ENCODE data around the gene ANKMY1. TPM values are rescaled to one million over a fixed set of nuclear protein-coding genes. Genes with fewer than 3 reads are reported as not detected.

ANKMY1 gene
- total and polyA plus RNA-seq, 4 donors, result 9.3 to 34.8 (median 14.8) TPM

- DNase-seq (no peak), ATAC-seq (ENCODE audit: insufficient read depth, low FRiP score) (no peak)
- Histone ChIP-seq H3K36me3 (ENCODE audit: control insufficient read depth in 4 of 4, insufficient read depth in 4 of 4, low read length in 4 of 4) (no peaks in the 10 kb centered on the region), H3K9ac (ENCODE audit: insufficient read depth in 1 of 2, low read length in 2 of 2) (no peak overlapping the region), H3K4me3 (no peak overlapping the region), H3K4me1 (ENCODE audit: control insufficient read depth in 5 of 5, insufficient read depth in 5 of 5, low read length in 5 of 5) (peaks cover 0 to 2% (median 0%) of the 10 kb centered on the region in 5 donors), H3K27me3 (ENCODE audit: control insufficient read depth in 3 of 3, insufficient read depth in 3 of 3, low read length in 2 of 3) (no peaks in the 10 kb centered on the region), H3K9me3 (ENCODE audit: control insufficient read depth in 4 of 4, insufficient read depth in 3 of 4, low read length in 3 of 4) (peaks cover 0 to 6% (median 0%) of the 10 kb centered on the region in 4 donors), H3K27ac (ENCODE audit: low read depth in 1 of 2, low read length in 1 of 2) (no peak overlapping the region)
- TF ChIP-seq CTCF (IDR thresholded peaks at IDR 0.05; ENCODE audit: control extremely low read depth, extremely low read depth), result no peak
- WGBS, 2 donors, result 92 to 93% methylated on average over 25 of the region's 25 CpGs
Measured at GRCh38 chr2:240480834-240481623, 76.8 kb downstream of the ANKMY1 start.

GRCh38 chr2:240479111-240479501 lies 78.7 kb downstream of the ANKMY1 start:
- 86 to 92% methylated on average over 12 of the region's 12 CpGs for WGBS, 2 donors
- Histone ChIP-seq H3K27me3 (ENCODE audit: control insufficient read depth in 3 of 3, insufficient read depth in 3 of 3, low read length in 2 of 3) (no peaks in the 10 kb centered on the region), H3K4me1 (ENCODE audit: control insufficient read depth in 5 of 5, insufficient read depth in 5 of 5, low read length in 5 of 5) (peaks cover 0 to 2% (median 0%) of the 10 kb centered on the region in 5 donors), H3K9ac (ENCODE audit: insufficient read depth in 1 of 2, low read length in 2 of 2) (no peak overlapping the region), H3K27ac (ENCODE audit: low read depth in 1 of 2, low read length in 1 of 2) (no peak overlapping the region), H3K36me3 (ENCODE audit: control insufficient read depth in 4 of 4, insufficient read depth in 4 of 4, low read length in 4 of 4) (no peaks in the 10 kb centered on the region), H3K9me3 (ENCODE audit: control insufficient read depth in 4 of 4, insufficient read depth in 3 of 4, low read length in 3 of 4) (peaks cover 0 to 6% (median 0%) of the 10 kb centered on the region in 4 donors), H3K4me3 (no peak overlapping the region)
- ATAC-seq (ENCODE audit: insufficient read depth, low FRiP score), result no peak
- no peak for TF ChIP-seq CTCF (IDR thresholded peaks at IDR 0.05; ENCODE audit: control extremely low read depth, extremely low read depth)
- no peak for DNase-seq

GRCh38 chr2:240478346-240479110 lies 79.3 kb downstream of the ANKMY1 start:
- Histone ChIP-seq H3K9me3 (ENCODE audit: control insufficient read depth in 4 of 4, insufficient read depth in 3 of 4, low read length in 3 of 4) (peaks cover 0 to 6% (median 0%) of the 10 kb centered on the region in 4 donors), H3K9ac (ENCODE audit: insufficient read depth in 1 of 2, low read length in 2 of 2) (no peak overlapping the region), H3K27ac (ENCODE audit: low read depth in 1 of 2, low read length in 1 of 2) (no peak overlapping the region), H3K4me1 (ENCODE audit: control insufficient read depth in 5 of 5, insufficient read depth in 5 of 5, low read length in 5 of 5) (peaks cover 0 to 2% (median 0%) of the 10 kb centered on the region in 5 donors), H3K4me3 (no peak overlapping the region), H3K27me3 (ENCODE audit: control insufficient read depth in 3 of 3, insufficient read depth in 3 of 3, low read length in 2 of 3) (no peaks in the 10 kb centered on the region), H3K36me3 (ENCODE audit: control insufficient read depth in 4 of 4, insufficient read depth in 4 of 4, low read length in 4 of 4) (no peaks in the 10 kb centered on the region)
- DNase-seq (no peak), ATAC-seq (ENCODE audit: insufficient read depth, low FRiP score) (no peak)
- 92 to 96% methylated on average over 21 of the region's 21 CpGs for WGBS, 2 donors
- no peak for TF ChIP-seq CTCF (IDR thresholded peaks at IDR 0.05; ENCODE audit: control extremely low read depth, extremely low read depth)
